Measurements from ENCODE around the gene ROBO1. TPM values are rescaled to one million over a fixed set of nuclear protein-coding genes. Genes with fewer than 3 reads are reported as not detected.

The ROBO1 gene
- total RNA-seq, 1 experiment from 2014 or later = 35.5 TPM

GRCh38 chr3:79517766-79518413 is 249.9 kb downstream of the ROBO1 start:
- Histone ChIP-seq H3K36me3 (ENCODE audit: low read depth, low read length) (no peaks in the 10 kb centered on the region), H3K27ac (ENCODE audit: low read length) (no peak overlapping the region), H3K27me3 (ENCODE audit: low read length) (no peaks in the 10 kb centered on the region), H3K4me2 (ENCODE audit: low read length) (no peak overlapping the region), H3K79me2 (ENCODE audit: low read length) (no peaks in the 10 kb centered on the region), H3K4me3 (ENCODE audit: low read length) (no peak overlapping the region), H3K4me1 (ENCODE audit: insufficient read depth, low read length) (no peaks in the 10 kb centered on the region; the same call in 1 of the 2 replicates), H3K9me3 (ENCODE audit: low read length) (no peaks in the 10 kb centered on the region), H3K9ac (ENCODE audit: low read length) (no peak overlapping the region), H3K9me2 (replicated peaks; ENCODE audit: low read length) (no peaks in the 10 kb centered on the region), H2AFZ (ENCODE audit: low read length) (no peak overlapping the region), H3F3A (ENCODE audit: low read length, unreplicated experiment) (no peaks in the 10 kb centered on the region), H4K20me1 (ENCODE audit: low read length) (no peaks in the 10 kb centered on the region)
- ChIA-PET CTCF (interaction anchor here (0.6 to 1.0 kb wide), 2 partner anchors 17 to 432 kb away, joined by 3 to 5 read pairs; no protein-coding TSS in a partner anchor), POLR2A (ENCODE audit: unreplicated experiment) (no interaction called here)
- TF ChIP-seq CTCF (conservative IDR thresholded peaks at IDR 0.05; ENCODE audit: low read depth, low read length) = peak; percentile 83
- TF ChIP-seq EZH2 (IDR thresholded peaks at IDR 0.05; ENCODE audit: low read length, unreplicated experiment) = no peak
- peak; percentile 66 for DNase-seq
- peak; percentile 75 for ATAC-seq
- BruUV-seq (replicated peaks) = no TSS peak
- intact Hi-C loops (cut with micrococcal nuclease) = no loop called here

GRCh38 chr3:79516795-79517194 is 251.0 kb downstream of the ROBO1 start:
- no peaks in the 10 kb centered on the region for H3K9me2 ChIP-seq (replicated peaks; ENCODE audit: low read length)
- H3K27ac ChIP-seq (ENCODE audit: low read length) = no peak overlapping the region
- no peaks in the 10 kb centered on the region for H4K20me1 ChIP-seq (ENCODE audit: low read length)
- H3K27me3 ChIP-seq (ENCODE audit: low read length) = no peaks in the 10 kb centered on the region
- TF ChIP-seq EZH2 (IDR thresholded peaks at IDR 0.05; ENCODE audit: low read length, unreplicated experiment) = no peak
- TF ChIP-seq EZH2phosphoT487 (IDR thresholded peaks at IDR 0.05; ENCODE audit: borderline replicate concordance, low read length) = no peak
- no peak for TF ChIP-seq CTCF (conservative IDR thresholded peaks at IDR 0.05; ENCODE audit: low read depth, low read length)
- no peak overlapping the region for H3K4me2 ChIP-seq (ENCODE audit: low read length)
- POLR2A ChIA-PET (ENCODE audit: unreplicated experiment) = no interaction called here
- no TSS peak for BruUV-seq (replicated peaks)
- H3F3A ChIP-seq (ENCODE audit: low read length, unreplicated experiment) = no peaks in the 10 kb centered on the region
- no peaks in the 10 kb centered on the region for H3K36me3 ChIP-seq (ENCODE audit: low read depth, low read length)
- CTCF ChIA-PET = no interaction called here
- no peak overlapping the region for H2AFZ ChIP-seq (ENCODE audit: low read length)
- DNase-seq (peak; percentile 23), ATAC-seq (0 out of 2 replicates have a peak, but pooled peaks have one; percentile 37)
- no peak overlapping the region for H3K9ac ChIP-seq (ENCODE audit: low read length)
- H3K4me1 ChIP-seq (ENCODE audit: insufficient read depth, low read length) = no peaks in the 10 kb centered on the region; the same call in 1 of the 2 replicates
- no peaks in the 10 kb centered on the region for H3K9me3 ChIP-seq (ENCODE audit: low read length)
- H3K79me2 ChIP-seq (ENCODE audit: low read length) = no peaks in the 10 kb centered on the region
- no peak overlapping the region for H3K4me3 ChIP-seq (ENCODE audit: low read length)
- intact Hi-C loops (cut with micrococcal nuclease) = no loop called here

- H3K9me3 ChIP-seq (ENCODE audit: low read length) = no peaks in the 10 kb centered on the region
- H3K27ac ChIP-seq (ENCODE audit: low read length) = no peak overlapping the region
- no peaks in the 10 kb centered on the region for H3K79me2 ChIP-seq (ENCODE audit: low read length)
- ATAC-seq (no peak), DNase-seq (no peak)
- POLR2A ChIA-PET (ENCODE audit: unreplicated experiment) = no interaction called here
- no peaks in the 10 kb centered on the region for H3K36me3 ChIP-seq (ENCODE audit: low read depth, low read length)
- no TSS peak for BruUV-seq (replicated peaks)
- no peaks in the 10 kb centered on the region for H3K4me1 ChIP-seq (ENCODE audit: insufficient read depth, low read length)
- no peaks in the 10 kb centered on the region for H4K20me1 ChIP-seq (ENCODE audit: low read length)
- no peaks in the 10 kb centered on the region for H3F3A ChIP-seq (ENCODE audit: low read length, unreplicated experiment)
- no peak overlapping the region for H3K4me3 ChIP-seq (ENCODE audit: low read length)
- H3K9ac ChIP-seq (ENCODE audit: low read length) = no peak overlapping the region
- H2AFZ ChIP-seq (ENCODE audit: low read length) = no peak overlapping the region
- intact Hi-C loops (cut with micrococcal nuclease) = no loop called here
- no peak for TF ChIP-seq EZH2 (IDR thresholded peaks at IDR 0.05; ENCODE audit: low read length, unreplicated experiment)
- TF ChIP-seq EZH2phosphoT487 (IDR thresholded peaks at IDR 0.05; ENCODE audit: borderline replicate concordance, low read length) = no peak
- no peak for TF ChIP-seq CTCF (conservative IDR thresholded peaks at IDR 0.05; ENCODE audit: low read depth, low read length)
- H3K9me2 ChIP-seq (replicated peaks; ENCODE audit: low read length) = no peaks in the 10 kb centered on the region
- H3K27me3 ChIP-seq (ENCODE audit: low read length) = no peaks in the 10 kb centered on the region
- CTCF ChIA-PET = no interaction called here
- no peak overlapping the region for H3K4me2 ChIP-seq (ENCODE audit: low read length)
These were observed 252.7 kb downstream of the ROBO1 start for GRCh38 chr3:79515072-79515471.

Data from PC-3 (cell line).